ENCODE measurements around the gene TARBP1. TPM values are rescaled to one million over a fixed set of nuclear protein-coding genes. Genes with fewer than 3 reads are reported as not detected.

The TARBP1 gene
- polyA plus RNA-seq, 1 donor from 2014 or later = 267 TPM

Other genes with a start within 250 kb of the TARBP1 start
- 42.6 and 48.3 TPM in 2 replicates for gene COA6, start 105.7 kb downstream of the TARBP1 start, polyA plus RNA-seq
- gene IRF2BP2, start 131.0 kb upstream of the TARBP1 start, polyA plus RNA-seq = 52.2 and 56.9 TPM in 2 replicates